ENCODE data around the gene HDDC3. TPM values are rescaled to one million over a fixed set of nuclear protein-coding genes. Genes with fewer than 3 reads are reported as not detected.

HDDC3 gene
- total RNA-seq, 1 experiment from 2014 or later, result 13.3 TPM

GRCh38 chr15:90981681-90982080 is 49.3 kb upstream of the HDDC3 start:
- H3K27ac ChIP-seq (ENCODE audit: insufficient read length, low read depth, low read length), result no peak overlapping the region
- no peak overlapping the region for H2AFZ ChIP-seq (ENCODE audit: low read length)
- WGBS (ENCODE audit: extremely low coverage, insufficient read length, low lambda C conversion rate), result no CpG with 5 or more reads among the region's 6 CpGs
- H3K4me1 Mint-ChIP-seq, result no peaks in the 10 kb centered on the region
- no peak overlapping the region for H3K14ac ChIP-seq (ENCODE audit: insufficient read depth, low read length)
- no peak overlapping the region for H3K4ac ChIP-seq (ENCODE audit: low read depth, low read length)
- H2BK15ac ChIP-seq (ENCODE audit: low read depth, low read length), result no peak overlapping the region
- no peaks in the 10 kb centered on the region for H3K4me1 ChIP-seq (ENCODE audit: insufficient read depth, low read length)
- no peaks in the 10 kb centered on the region for H4K20me1 ChIP-seq (ENCODE audit: control insufficient read depth, insufficient read depth, insufficient read length)
- H3K23me2 ChIP-seq (ENCODE audit: insufficient read length, low read depth, low read length, poor library complexity, severe bottlenecking), result no peaks in the 10 kb centered on the region
- TF ChIP-seq CTCF (conservative IDR thresholded peaks at IDR 0.05), result no peak
- no peak overlapping the region for H3K4me2 ChIP-seq (ENCODE audit: insufficient read depth, insufficient read length, low read length)
- no peaks in the 10 kb centered on the region; the same call in 1 of the 2 replicates for H3K27me3 Mint-ChIP-seq (ENCODE audit: low read depth)
- no peak overlapping the region for H3K18ac ChIP-seq (ENCODE audit: insufficient read length, low read depth, low read length)
- no peak for DNase-seq
- no peaks in the 10 kb centered on the region for H3K9me3 ChIP-seq (ENCODE audit: control insufficient read depth, low read depth, low read length)
- no peak overlapping the region for H4K91ac ChIP-seq (ENCODE audit: insufficient read length, low read depth, low read length)
- H3K79me2 ChIP-seq (ENCODE audit: insufficient read depth, low read length), result peaks cover 8% of the 10 kb centered on the region; the same call in 1 of the 2 replicates
- peaks cover 13% of the 10 kb centered on the region for H3K79me1 ChIP-seq (ENCODE audit: insufficient read depth, low read depth, low read length, poor library complexity, severe bottlenecking)
- no peak overlapping the region for H3K4me3 Mint-ChIP-seq
- H2BK120ac ChIP-seq (ENCODE audit: low read depth, low read length, poor library complexity, severe bottlenecking), result no peak overlapping the region
- no peaks in the 10 kb centered on the region for H3K27me3 ChIP-seq (ENCODE audit: insufficient read depth, low read length)
- no peak overlapping the region for H2BK20ac ChIP-seq (ENCODE audit: low read depth, low read length, poor library complexity, severe bottlenecking)
- no peak overlapping the region for H3K23ac ChIP-seq (ENCODE audit: insufficient read length, low read depth, low read length)
- no peak overlapping the region for H3K9ac ChIP-seq (ENCODE audit: extremely low read depth, insufficient read length, low read length)
- H2BK5ac ChIP-seq (ENCODE audit: insufficient read length, low read length), result no peak overlapping the region
- H3K36me3 Mint-ChIP-seq (ENCODE audit: insufficient read depth in 1 of 3, low read depth in 3 of 3), result peaks cover 55 to 79% (median 78%) of the 10 kb centered on the region in 3 experiments
- no peak overlapping the region for H3K27ac Mint-ChIP-seq
- no peak overlapping the region for H2BK12ac ChIP-seq (ENCODE audit: insufficient read length, low read depth, low read length)
- no peak overlapping the region for H3K56ac ChIP-seq (ENCODE audit: insufficient read length, low read depth, low read length)
- no peak overlapping the region for H4K8ac ChIP-seq (replicated peaks; ENCODE audit: insufficient read length, low read depth, low read length)
- no peak overlapping the region for H2AK5ac ChIP-seq (ENCODE audit: insufficient read length, low read length)
- H3T11ph ChIP-seq (ENCODE audit: low read length), result no peak overlapping the region
- H3K9me3 Mint-ChIP-seq, result no peaks in the 10 kb centered on the region
- H4K5ac ChIP-seq (ENCODE audit: insufficient read length, low read depth, low read length), result no peak overlapping the region
